Spleen (tissue), 7 donors: Measurements from ENCODE around the gene RP9.

ENCODE experiments used
- POLR2A ChIP-seq, 3 donors: fragments of 450-650 bp; IDR thresholded peaks; one replicate each; pipeline ENCODE4 v1.5.1; 2017; ENCODE audit warnings: antibody characterized with exemption in 3 of 3, mild to moderate bottlenecking in 1 of 3
- TF ChIP-seq, protein P1 (sequence below), 11 experiments: fragments of 200-600 bp in 7 of 11; fragments of 450-650 bp in 4 of 11; sonication (generic) in 4 of 11; IDR thresholded peaks in 8 of 11; conservative IDR thresholded peaks in 3 of 11; 1 replicate in 7 of 11; 2 replicates in 4 of 11; pipeline versions ENCODE4 v1.4.0 to v1.8.0; 2016 to 2021; ENCODE audit warnings: antibody characterized with exemption in 11 of 11, inconsistent platforms in 4 of 11, mild to moderate bottlenecking in 1 of 11
- donor health status: DM: no; HTN: no; CAD: no; lungs with moderate emphysema.
- donor health status: DM: no; HTN: no; CAD: no.
- donor health status: DM: no; HTN: no; CAD: no.

DNA sequence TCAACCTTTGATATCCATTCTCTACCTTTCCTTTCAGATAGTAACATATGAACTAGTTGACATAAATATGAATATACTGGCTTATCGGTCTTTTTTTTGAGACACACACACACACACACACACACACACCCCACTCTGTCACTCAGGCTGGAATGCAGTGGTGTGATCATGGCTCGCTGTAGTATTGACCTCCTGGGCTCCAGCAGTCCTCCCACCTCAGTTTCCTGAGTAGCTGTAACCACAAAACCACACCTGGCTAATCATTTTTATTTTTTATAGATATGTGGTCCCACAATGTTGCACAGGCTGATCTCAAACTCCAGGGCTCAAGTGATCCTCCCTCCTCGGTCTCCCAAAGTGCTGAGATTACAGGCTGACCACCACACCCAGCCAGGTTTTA, 32.5 kb downstream of the RP9 start:
- TF ChIP-seq, protein P1, sequence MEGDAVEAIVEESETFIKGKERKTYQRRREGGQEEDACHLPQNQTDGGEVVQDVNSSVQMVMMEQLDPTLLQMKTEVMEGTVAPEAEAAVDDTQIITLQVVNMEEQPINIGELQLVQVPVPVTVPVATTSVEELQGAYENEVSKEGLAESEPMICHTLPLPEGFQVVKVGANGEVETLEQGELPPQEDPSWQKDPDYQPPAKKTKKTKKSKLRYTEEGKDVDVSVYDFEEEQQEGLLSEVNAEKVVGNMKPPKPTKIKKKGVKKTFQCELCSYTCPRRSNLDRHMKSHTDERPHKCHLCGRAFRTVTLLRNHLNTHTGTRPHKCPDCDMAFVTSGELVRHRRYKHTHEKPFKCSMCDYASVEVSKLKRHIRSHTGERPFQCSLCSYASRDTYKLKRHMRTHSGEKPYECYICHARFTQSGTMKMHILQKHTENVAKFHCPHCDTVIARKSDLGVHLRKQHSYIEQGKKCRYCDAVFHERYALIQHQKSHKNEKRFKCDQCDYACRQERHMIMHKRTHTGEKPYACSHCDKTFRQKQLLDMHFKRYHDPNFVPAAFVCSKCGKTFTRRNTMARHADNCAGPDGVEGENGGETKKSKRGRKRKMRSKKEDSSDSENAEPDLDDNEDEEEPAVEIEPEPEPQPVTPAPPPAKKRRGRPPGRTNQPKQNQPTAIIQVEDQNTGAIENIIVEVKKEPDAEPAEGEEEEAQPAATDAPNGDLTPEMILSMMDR (IDR thresholded peaks at IDR 0.05 in 8 of 11, conservative IDR thresholded peaks at IDR 0.05 in 3 of 11): no peak
- TF ChIP-seq POLR2A (IDR thresholded peaks at IDR 0.05): no peak
